NCI-H460 (cell line): Measurements from ENCODE around the gene TMCO4. TPM values are rescaled to one million over a fixed set of nuclear protein-coding genes. Genes with fewer than 3 reads are reported as not detected.
"Not testable (repeated sequence)": the region's sequence is repeated elsewhere in the genome, so short reads cannot be mapped to it uniquely, and the experiment has no call there.

ENCODE experiments used
- DNase-seq: peaks from one replicate; pipeline ENCODE4 v3.0.0-alpha.2; 2016; ENCODE audit warnings: low read depth; ENCODE audit errors: extremely low read depth
- polyA plus RNA-seq: library from polyadenylated mRNA; depleted of rRNA; stranded (reverse); fragments of >200 nt; gene quantifications from 2 replicates; pipeline ENCODE4 v1.2.3, GENCODE V29; 2014; cell fraction: nucleus; rRNA removed
- total RNA-seq: library from RNA; depleted of rRNA; stranded (reverse); fragments of >200 nt; shearing (Covaris generic); gene quantifications from 2 replicates; pipeline ENCODE4 v1.2.3, GENCODE V29; 2014; rRNA removed

TMCO4 gene
- total RNA-seq: 3.8 and 4.7 TPM in 2 replicates
- 2.2 and 7.3 TPM in 2 replicates for polyA plus RNA-seq

- DNase-seq: peak; percentile 22
Measured at GRCh38 chr1:19799230-19800075, at the start of gene TMCO4. Gene TMCO4, minus strand, starts transcription at chr1:19799916. Its CDS starts 19,158 bp downstream, at chr1:19780758.

DNA sequence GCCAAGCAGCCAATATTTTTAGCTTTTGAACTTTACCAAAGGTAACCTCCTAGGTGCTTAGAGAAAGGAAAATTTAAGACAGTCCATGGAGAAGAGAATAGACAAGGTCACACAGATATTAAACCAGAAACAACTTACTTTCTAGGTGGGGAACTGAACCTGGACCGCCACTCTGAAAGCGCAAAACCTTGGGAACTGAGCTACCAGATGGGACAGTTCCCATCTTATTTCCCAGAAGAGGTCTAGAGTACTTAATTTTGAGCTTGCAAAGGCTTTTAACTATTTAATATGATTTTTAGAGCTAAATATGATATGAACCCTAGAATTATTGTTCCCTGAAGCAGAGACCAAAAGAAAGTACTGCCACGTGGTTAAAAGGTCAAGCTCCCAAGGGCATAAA is 49.6 kb upstream of the TMCO4 start:
- not testable (repeated sequence) for DNase-seq

DNA sequence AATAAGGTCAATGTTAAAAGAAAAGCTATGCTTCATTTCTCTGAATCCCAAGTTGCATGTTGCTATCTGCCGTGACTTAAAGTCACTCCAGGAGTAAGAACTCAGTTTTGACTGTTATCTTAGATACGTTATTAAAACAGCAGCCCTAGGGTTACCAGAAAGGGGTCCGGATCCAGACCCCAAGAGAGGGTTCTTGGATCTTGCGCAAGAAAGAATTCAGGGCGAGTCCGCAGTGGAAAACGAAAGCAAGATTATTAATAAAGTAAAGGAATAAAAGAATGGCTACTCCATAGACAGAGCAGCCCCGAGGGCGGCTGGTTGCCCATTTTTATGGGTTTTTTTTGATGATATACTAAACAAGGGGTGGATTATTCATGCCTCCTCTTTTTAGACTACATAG is 47.6 kb upstream of the TMCO4 start:
- not testable (repeated sequence) for DNase-seq

DNA sequence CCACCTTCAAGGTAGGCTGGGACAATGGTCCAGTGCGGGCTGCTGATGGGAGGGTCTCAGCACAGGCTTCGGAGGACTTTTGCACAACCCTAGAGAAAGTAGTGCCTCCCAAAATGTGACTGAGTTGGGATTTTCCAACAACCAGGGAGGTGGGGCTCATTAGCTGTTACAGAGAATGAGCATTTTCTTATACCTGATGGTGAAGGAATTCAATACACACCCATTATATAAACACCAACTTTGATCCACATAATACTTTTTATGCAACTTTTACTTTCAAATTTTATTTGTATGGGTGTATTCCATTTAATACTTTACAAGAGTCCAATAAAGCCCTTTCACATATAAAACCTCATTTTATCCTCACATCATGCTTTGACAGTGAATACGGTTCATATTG is 46.6 kb upstream of the TMCO4 start:
- DNase-seq: no peak

DNA sequence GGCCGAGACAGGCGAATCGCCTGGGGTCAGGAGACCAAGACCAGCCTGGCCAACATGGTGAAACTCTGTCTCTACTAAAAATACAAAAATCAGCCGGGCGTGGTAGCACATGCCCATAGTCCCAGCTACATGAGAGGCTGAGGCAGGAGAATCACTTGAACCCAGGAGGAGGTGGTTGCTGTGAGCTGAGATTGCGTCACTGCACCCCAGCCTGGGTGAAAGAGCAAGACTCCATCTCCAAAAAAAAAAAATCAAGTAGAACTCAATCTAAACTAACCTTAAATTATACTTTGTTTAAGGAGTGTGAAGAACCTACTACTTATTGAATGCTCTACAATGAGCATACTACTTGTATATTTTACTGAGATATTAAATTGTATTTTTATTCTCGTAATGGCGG is 45.8 kb upstream of the TMCO4 start:
- no peak for DNase-seq

GRCh38 chr1:19844731-19845495 is 45.2 kb upstream of the TMCO4 start:
- no peak for DNase-seq

DNA sequence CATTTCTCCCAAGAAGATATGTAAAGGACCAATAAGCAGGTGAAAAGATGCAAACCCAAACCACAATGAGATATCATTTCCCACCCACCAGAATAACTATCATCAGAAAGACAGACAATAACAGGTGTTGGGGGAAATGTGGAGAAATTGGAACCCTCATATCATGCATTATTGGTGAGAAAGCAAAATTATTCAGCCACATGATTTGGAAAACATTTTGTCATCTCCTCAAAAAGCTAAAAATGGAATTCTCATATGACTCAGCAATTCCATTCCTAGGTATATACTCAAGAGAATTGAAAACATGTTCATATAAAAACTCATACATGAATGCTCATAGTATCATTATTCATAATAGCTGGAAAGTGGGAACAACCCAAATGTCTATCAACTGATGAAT is 40.5 kb upstream of the TMCO4 start:
- DNase-seq: no peak

GRCh38 chr1:19837866-19838265 is 38.1 kb upstream of the TMCO4 start:
- no peak for DNase-seq

DNA sequence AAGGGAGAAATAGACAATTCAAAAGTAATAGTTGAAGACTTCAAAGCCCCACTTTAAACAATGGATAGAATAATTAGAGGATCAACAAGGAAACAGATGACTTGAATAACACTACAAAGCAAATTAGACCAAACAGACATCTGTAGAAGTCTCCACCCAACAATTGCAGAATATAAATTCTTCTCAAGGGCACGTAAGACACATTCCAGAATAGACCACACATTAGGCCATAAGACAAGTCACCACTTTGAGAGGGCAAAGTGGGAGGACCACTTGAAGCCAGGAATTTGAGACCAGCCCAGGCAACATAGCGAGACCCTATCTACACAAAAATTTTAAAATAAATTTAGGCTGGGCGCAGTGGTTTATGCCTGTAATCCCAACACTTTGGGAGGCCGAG is 35.9 kb upstream of the TMCO4 start:
- DNase-seq: no peak

GRCh38 chr1:19831441-19831840 is 31.7 kb upstream of the TMCO4 start:
- DNase-seq: no peak

- no peak for DNase-seq
Measured at GRCh38 chr1:19828546-19828945, 28.8 kb upstream of the TMCO4 start.

DNA sequence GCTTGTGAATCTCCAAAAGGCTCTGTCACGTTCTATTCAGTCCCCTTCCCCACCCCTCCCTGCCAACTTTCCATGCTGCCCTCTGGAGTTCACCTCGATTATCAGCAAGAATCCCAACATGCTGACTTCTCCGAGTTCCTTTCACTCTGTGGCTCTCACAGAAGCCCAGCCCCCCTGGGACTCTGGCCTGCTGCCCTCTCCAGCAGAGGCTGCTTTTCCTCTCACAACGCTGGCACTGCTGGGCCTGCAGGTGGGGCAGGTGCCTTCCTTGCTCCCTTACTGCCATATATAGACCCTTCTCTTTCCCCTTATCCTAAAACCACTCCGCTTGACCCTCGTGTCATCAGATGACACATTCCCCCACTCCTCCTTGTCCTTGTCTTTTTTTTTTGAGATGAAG is 25.6 kb upstream of the TMCO4 start:
- DNase-seq: no peak

- no peak for DNase-seq
Measured at GRCh38 chr1:19824541-19824940, 24.8 kb upstream of the TMCO4 start.

DNA sequence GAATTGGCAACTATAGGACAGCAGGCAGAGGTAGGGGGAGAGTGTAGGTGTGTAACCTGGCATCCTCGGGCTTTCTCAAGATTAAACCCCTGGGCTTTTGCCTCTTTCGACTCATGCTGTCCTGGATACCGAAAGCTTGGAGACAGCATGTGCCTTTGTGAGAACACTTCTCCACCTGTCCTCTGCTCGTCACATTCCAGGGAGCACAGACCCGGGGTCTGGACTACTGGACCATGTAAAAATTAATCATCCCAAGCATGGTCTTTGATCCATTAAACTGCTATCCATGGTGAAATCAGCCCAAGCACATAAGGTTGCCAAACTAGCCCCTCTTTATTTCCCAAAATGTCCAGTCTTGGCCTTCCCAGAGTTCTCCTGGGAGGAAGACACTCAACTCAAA is 24.3 kb upstream of the TMCO4 start:
- no peak for DNase-seq

GRCh38 chr1:19819701-19820100 is 20.0 kb upstream of the TMCO4 start:
- no peak for DNase-seq

DNA sequence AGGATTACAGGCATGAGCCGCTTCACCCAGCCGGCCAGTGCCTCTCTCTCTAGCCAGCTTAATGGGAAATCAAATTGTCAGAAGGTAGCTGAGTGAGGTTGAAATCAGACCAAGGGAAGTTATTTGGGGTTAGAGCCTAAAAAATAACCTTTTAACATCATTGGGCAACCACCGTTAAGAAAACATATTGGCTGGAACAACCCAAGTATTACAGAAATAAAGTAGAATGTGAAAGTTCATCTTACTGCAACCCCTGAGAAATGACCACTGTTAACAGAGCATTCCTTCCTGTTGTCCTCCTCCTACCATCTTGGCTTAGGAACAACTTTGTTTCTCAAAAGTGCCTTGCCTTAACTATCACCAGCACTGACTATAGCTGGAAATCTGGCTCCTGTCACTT is 18.6 kb upstream of the TMCO4 start:
- DNase-seq: no peak

GRCh38 chr1:19817160-19817559 is 17.4 kb upstream of the TMCO4 start:
- no peak for DNase-seq

DNA sequence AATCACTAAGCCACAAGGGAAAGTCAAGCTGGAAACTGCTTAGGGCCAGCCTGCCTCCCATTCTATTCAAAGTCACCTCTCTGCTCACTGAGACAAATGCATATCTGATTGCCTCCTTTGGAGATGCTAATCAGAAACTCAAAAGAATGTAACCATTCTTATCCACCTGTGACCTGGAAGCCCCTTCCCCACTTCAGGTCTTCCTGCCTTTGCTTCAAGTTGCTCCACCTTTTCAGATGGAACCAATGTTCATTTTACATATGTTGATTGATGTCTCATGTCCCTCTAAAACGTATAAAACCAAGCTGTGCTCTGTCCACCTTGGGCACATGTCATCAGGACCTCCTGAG is 17.0 kb upstream of the TMCO4 start:
- not testable (repeated sequence) for DNase-seq

DNA sequence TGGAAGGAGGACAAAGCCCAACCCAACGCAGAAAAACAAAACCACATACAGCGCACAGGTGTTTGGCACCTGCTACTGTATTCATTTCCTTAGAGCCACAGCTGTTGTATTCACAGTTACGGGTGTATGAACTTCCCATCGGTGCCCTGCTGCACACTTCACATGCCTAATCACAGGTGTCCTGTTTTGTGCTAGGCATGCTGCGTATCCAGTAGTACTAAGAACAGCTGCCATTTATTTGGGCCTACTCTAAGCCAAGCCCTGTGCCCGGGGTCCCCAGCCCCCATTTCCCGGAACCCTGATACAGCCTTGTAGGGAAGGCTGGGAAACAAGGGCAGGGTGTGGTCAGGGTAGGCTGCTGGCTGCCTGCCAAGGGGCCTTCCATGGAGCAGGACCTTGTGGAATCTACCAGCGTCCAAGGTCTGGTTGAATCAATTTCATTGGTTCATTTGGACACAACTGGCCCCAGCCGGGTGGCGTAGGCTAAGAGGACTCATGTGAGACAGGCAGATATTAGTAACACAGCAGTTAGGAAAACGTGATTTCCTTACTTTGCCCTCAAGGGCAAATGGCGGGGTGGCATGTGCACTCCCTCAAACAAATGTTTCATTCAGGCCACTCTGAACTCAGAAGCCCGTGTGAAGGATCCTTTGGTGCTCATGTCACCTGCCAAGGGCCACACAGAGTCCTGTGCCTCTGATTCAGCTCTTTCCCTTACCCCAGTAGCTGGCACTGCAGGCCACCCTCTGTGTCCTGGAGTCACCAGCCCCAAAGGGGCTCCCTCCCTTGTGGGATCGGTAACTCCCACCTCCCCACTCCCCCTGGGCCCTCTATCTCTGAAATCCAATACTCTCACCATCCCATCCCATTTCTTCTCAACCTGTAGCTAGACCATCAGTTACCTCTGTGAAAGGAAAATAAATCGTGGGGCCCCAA is 16.4 kb upstream of the TMCO4 start:
- DNase-seq: no peak

- no peak for DNase-seq
Measured at GRCh38 chr1:19814681-19815503, 15.2 kb upstream of the TMCO4 start, which contains the start of gene RNF186. Gene RNF186, minus strand, starts transcription at chr1:19815283. Its CDS starts 182 bp downstream, at chr1:19815101.
